Activated T-helper 1 cell treated with Interleukin-2 at 50 U/mL for 16 hours (primary cell): ENCODE data around the gene RORC.

ENCODE experiments used
- DNase-seq: peaks from one replicate; pipeline ENCODE4 v3.0.0-alpha.2; 2020; ENCODE audit warnings: low read depth

The RORC gene

DNA sequence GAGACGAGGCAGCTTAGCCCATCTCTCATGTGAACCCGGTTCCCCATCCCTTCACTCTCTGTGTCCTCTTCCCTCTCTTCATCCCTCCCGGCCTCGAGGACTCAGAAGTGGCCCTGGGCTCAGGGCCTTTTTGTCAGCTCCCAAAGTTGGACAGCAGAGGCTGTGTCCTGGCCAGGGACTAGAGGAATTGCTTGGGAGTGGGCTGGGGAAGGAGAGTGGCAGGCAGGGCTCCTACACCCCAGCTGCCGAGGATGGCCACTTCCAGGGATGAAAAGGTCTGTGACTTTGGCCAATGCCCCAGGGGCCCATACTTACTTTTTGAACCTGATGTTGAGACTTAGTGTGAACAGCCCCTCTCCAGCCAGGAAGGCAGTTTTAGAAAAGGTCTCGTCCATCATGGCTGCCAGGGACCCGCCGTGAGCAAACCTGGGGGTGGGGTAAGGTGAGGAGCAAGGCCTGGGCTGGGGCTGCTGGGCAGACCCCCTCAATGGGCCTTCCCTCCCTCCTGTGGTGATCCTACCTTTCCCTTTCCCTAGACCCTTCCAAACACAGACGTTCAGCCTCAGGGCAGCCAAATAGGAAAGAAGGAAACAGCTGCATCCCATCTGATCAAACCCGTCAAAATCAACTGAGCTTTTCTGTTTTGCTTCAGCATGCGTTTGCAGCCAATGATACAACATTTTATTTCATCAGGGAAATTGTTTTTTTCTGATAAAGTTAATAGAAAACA, 16.4 kb upstream of the RORC start:
- no peak for DNase-seq

DNA sequence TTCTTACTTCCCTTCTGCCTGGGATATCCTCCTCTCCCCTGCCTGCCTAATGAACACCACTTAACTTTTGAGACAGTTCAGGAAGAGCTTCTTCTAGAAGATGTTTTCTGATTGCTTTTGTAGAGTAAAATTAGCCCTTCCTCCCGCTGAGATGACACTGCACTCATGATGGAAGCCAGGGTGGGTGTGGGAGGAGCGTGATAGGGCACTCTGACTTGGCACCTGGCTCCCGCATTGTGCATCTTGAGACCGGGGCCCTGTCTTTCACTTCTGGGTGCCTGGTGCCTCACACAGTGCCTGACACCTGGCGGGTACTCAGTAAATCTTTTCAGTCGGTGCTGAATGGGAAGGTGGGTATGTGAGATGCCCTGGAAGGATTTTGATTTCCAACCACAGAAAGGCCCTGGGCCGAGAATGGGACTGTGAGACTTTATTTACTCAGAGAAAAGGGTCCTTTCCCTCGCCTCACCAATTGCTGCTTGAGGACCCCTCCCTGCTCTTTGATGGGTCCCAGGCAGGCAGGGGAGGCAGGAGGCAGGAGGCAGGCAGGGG, 15.2 kb upstream of the RORC start:
- no peak for DNase-seq

DNA sequence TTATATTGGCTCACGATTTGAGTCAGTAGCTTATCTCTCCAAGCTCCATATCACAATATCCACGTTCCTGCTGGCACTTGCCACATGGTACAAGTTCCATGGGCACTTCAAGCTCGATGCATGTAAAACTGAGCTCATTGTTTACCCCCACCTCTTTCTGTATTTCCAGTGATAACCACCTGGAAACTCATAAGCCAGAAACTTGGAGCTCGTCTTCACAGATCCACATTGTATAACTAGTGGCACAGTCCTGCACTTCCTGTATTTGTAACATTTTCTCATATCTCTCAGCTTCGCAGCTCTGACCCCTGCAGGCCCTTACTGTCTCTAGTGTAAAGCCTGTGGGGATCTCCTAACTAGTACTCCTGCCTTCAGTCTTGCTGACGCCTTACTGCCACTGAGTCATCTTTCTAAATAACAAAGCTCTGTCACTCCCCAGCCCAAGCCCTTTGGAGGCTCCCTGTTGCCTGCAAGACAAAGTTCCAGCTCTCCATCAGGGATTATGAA, 14.5 kb upstream of the RORC start:
- DNase-seq: no peak

DNA sequence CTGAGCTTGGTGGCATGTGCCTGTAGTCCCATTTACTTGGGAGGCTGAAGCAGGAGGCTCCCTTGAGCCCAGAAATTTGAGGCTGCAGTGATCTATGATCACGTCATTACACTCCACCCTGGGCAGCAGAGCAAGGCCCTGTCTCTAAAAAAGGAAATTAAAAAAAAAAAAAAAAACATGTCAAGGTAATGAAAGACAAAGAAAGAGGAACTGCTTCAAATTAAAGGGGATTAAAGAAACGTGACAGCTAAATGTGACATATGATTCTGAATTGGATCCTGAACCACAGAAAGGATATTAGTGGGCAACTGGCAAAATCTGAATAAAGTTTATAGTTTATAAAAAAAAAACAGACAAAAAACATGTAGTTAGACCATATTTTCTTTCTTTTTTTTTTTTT, 11.8 kb upstream of the RORC start:
- no peak for DNase-seq

DNA sequence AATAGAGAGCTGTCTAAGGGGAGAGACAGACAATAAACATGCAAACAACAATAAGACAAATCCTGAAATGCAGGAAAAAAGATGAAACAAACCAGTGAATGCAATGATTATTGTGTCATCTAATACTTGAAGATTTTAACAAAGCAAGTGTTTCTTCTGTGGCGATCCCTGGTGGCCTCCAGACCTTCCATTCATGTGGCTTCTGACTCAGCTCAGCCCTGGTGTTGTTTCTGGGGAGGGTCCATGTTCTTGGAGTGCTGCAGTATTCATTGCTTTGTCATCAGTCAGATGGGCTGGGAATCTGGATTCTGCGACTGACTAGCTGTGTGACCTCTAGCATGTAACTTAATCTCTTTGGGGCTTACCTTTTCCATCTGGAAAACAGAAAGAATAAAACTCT, 9.5 kb upstream of the RORC start:
- no peak for DNase-seq

DNA sequence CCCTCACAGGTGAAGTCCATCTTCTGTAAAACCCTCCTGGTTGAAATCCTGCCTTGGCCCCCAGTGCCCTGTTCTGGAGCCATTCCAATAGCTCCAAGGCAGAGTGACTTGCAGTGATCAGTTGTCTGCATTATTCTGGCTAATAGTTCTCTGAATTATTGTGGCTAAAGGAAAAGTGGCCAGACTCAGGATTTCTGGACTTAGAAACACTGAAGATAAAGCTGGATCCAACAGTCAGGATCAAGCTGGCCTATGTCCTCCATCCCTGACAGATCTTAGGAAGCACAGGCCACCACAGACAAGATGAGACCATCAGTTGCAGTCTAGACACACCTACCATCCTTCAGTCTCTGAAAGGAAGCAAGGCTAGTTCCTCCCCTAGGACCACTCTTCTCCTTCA, 8.8 kb upstream of the RORC start:
- DNase-seq: no peak

DNA sequence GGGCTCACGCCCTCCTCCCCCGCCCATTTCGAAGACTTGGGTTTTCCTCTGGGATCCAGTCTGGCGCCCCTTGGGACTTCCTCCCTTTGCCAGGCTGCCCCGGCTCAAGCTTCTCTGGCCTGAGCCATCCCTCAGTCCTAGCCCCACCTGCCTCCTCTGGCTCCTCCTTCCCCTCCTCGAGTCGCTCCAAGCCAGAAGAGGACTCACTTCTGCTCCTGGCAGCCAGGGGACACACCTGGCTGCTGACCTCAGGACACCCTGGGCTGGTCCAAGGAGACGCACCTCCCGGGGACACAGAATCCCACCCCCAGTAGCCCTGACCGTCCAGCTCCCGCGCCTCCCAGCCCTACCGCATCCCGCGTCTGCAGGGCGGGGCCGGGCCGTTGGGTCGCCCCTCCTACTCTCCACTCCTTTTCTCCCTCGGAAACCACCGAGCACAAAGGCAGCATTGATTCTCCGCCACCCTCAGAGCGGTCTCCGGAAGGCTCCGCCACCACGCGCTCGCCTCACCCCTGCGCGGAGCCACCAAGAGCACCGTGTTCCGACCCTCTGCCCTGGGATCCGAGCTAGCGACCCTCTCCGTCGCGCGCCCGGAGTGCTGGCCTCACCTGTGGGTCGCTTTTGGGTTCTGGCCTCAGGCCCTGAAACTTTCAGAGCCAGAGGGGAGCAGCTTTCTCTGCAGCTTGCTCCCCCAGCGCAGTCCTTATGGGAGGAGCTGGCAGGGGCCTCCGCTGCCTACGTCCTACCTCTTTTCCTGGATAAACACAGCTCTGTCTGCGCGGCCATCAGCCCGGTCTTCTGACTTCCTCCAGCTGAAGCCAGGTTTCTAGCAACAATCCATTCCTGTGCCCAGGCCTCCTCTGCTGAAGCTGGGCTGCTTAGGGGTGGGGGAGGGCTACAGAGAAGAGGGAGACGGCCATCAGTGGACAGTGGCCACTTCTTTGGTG, 8.1 kb upstream of the RORC start, which contains the start of gene C2CD4D:
Gene C2CD4D, minus strand, starts transcription at position 364 of the 947 bp plus-strand sequence. CDS start 831 bp downstream, outside the sequence.
- peak; percentile 60 for DNase-seq

DNA sequence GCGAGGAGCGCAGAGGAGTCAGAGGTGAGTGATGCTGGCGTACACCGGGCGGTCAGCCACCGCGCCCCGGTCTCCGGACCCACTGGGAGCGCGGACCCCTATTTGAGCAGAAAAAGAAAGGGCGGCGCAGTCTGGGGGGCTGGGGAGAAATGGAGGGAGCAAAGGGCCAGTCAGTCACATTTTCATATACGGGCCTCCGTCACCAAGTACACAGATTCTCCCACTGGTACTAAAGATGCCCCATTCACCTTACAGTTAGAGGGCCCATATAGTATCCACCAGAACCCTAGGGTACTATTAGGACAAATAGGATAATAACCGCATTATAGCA, 7.4 kb upstream of the RORC start:
- no peak for DNase-seq

DNA sequence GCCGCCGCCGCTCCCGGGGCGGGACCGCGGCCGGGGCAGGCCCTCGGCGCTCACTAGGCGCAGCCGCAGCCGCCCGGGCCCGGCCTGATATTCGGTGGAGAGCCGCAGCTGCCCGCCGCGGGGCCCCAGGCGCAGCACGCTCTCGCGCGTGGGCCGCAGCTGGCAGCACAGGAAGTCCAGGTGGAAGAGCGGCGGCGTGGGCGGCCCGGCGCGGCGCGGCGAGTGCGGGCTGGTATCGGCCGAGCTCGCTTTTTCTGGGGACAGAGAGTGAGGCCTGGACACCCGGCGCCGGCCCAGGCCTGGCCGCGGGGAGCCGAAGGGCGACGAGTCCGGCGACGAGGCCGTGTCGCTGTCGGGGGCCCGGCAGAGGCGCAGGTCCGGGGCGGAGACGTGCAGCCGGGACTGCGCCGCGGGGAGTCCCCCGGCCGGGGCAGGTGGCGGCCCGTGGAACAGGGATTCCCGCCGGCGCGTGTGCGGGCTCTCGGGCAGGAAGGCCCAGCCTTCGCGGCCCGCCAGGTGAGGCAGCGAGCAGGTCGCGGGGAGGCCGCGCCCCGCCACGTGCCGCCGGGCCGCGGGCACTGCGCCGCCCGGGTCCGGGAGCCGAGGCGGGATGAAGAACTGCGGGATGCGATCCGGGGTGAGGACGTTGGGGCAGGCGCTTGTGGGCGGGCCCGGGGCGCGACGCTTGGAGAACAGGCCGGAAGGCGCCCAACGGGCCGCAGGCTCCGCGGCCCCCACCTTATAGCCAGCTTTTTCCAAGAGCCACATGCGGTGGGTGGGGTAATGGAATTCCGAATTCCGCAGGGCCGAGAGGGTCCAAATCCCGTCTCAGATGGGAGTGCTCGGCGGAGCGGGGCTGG, 6.8 kb upstream of the RORC start:
- DNase-seq: no peak

DNA sequence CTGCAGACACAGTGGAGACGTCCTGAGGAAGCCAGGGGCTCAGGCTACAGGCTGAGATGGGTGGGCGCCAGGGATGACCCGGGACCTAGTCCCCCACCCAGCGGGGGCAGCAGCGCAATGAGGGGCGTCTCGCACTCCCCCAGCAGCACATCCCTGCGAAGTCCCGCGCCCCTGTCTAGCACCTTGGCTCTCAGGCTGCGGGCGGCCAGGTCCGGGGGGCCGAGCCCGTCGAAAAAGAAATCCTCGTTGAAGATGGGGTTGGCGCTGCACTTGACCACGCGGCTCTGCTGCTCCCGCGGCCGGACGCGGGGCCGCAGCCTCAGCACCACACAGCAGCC, 6.3 kb upstream of the RORC start:
- DNase-seq: no peak

DNA sequence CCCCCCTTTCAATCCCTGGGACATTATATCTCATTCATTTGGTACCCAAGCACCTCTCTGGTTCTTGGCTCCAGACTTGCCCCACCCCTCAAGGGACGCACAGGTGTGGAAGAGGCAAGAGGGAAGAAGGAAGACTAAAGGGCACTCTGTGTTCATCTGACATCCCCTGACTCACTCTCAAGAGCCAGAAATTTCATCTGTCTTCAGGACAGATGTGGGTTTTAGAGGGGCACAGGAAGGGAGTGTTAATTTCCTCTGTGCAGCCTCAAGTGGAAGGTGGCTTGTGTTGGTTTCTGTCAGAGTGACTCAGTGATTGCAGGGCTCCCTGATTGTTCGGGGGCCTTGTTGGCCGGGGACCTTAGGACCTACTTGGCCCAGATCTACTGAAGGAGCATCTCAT, 5.6 kb upstream of the RORC start:
- DNase-seq: no peak

DNA sequence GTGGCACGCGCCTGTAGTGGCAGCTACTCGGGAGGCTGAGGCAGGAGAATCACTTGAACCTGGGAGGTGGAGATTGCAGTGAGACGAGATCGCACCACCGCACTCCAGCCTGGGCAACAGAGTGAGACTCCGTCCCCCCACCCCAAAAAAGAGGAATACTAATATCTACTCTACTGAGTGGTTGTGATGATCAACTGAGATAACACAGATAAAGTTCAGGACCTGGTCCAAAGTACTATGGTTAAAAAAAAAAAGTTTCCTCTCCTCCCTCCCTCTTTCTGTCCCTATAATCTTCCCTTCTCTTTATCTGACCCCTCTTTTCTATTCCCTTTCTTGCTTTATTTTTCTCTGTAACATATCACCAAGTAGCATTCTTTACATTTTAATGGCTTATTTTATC, 4.0 kb upstream of the RORC start:
- no peak for DNase-seq

DNA sequence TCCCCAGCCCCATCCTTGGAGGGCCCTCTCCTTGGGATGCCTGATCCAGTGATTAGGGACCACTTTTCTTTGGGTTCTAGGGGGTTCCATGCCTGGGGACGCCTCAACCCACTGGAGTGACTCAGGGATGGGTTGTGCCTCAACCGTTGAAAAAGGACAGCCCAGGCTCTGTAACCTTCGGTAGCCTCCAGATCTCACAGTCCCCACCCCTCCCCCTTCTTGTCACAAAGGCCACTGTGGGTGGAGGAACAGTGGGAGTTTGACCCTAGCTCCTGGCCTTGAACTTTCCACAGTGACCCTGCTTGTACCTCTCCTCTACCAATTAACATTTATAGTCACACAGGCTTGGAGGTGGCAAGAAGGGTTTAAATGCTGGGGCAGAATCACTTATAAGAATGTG, 2.6 kb upstream of the RORC start:
- DNase-seq: no peak

DNA sequence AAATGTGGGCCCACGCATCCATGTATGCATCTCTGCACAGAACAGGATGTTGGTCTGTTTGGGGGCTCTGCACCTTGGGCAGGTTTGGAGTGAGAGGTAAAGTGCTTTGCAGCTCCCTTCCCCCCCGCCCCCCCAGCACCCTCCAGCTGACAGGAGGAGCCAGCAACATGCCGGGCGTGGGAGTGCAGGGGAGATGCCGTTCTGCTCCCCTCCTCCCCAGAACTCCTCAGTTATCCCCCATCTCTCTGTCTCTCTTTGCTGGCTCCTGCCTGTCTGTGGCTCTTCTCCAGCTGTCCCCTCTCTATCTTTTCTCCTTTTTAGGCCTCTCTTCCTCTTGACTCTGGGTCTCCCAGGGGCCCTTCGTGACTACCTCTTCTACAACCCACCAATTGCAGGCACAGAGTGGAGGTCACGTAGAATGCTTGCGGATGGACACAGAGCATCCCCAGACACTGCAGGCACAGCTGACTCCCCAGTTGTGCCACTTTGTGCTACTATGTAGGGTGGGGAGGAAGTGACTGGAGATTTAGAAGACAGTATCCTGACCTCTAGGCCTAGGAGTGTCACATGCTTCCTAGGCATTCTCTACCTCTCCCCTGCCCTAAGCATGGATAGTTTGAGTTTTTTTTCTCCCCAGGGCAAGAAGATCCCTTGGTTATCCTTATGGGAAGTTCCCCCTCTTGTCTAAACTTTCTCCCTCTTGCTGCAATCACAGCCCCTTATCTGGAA, 1.7 kb upstream of the RORC start:
- no peak for DNase-seq

DNA sequence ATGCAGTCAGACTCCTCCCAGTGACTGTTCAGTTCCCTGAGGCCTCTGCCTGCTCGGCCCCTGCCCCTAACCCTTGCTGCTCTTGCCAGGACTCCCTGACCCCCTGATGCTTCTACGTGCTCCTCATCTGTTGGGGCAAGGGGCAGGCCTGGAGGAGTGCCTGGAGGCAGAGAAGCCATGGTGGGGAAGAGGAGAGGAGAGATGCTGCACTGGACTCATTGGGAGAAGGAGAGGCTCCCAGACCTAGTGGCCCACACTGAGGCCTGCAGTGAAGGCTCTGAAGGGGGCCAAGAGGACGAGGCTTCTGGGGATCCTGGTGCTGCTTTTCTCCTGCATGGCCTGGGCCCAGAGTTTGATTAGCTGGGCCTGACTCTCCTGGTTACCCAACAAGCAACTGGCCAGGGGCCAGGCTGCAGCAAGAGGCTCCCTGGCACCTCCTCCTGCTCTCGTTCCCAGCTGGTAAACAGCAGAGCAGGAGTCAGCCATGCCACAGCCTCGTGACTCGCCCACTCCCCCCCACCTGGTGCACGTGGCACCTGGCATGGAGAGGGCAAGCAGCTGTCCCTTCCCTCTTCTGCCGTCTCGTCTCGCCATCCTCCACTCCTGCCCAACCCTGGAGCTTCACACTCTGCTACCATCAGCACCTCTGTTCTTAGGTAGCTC, 847 bp upstream of the RORC start:
- DNase-seq: no peak

DNA sequence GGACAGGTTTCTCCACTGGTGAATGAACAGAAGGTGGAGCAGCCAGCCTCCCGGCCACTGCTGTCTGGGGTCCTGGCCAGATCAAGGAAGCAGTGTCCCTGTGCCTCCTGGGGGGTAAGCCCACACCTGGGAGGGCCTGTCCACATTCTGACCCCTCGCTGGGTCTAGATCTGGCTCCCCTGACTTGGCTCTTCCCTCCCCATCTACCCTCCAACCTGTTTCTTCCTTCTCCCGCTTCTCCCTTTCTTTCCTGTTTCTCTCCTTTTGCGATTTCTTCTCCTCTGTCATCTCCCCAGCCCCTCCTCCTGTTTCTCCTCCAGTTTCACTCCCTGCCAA, 378 bp downstream of the RORC start:
- no peak for DNase-seq

DNA sequence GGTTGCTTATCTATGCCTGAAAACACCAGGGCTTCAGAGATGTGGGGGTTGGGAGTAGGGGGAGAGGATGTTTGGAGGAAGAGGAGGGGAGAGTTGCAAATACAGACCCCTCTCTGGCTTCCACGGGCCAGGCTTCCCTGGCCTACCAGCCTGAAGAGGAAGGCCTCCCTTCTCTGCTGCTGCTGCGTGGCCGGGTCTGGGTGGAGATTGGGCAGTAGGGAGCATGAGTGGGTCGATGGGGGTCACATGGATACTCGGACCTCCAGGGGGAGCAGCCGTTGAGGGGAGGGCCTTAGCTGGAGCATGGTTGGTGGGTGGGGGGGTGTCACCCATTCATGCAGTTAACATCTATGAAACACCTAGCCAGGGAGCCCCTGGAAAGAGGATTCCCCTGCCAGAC, 1.5 kb downstream of the RORC start:
- no peak for DNase-seq

DNA sequence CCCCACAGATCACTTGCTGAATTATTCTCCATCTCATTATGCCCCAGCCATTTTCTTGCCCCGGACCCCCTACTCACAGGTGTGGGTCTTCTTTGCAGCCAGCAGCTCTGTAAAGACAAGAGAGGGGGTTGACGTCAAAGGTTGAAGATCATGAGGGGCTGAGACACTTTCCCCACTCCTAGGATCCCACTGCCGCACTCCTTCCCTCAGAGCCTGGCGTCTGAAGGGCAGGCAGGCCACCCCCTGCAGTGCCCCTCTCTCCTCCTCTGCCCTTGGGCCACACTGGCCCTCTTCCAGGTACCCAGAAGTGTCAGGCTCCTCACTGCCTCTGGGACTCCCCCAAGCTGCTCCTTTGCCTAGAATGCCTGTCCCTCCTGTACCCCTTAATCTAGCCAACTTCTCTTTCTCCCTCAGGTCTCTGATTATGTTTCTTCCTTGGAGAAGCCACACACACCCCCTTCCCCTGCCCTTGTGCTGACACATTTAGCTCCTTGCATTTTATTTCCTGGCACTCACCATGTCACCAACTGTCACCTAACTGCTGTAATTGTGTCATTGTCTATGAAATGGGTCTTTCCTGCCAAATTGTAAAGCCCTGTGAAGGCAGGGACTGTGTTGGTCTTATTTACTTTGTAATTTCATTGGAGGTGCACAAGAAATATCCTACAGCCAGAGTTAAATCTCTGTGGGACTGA, 2.1 kb downstream of the RORC start:
- DNase-seq: no peak

DNA sequence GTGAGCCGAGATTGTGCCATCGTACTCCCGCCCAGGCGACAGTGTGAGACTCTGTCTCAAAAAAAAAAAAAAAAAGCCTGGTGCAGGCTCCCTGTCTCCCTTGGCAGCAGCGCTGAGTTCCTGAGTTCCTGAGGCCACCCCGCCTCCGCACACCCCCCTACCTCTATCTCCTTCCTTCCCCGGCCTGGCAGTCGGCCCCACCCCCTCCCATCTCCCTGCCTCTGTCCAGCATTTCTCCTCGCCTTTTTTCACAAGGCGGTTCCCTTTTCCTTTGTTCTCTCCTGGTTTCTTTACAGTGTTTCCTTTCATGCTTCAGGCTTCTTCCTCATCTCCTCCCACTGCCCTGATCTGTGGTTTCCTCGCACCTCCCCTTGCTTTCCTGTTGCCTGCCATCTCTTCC, 2.7 kb downstream of the RORC start:
- DNase-seq: no peak

DNA sequence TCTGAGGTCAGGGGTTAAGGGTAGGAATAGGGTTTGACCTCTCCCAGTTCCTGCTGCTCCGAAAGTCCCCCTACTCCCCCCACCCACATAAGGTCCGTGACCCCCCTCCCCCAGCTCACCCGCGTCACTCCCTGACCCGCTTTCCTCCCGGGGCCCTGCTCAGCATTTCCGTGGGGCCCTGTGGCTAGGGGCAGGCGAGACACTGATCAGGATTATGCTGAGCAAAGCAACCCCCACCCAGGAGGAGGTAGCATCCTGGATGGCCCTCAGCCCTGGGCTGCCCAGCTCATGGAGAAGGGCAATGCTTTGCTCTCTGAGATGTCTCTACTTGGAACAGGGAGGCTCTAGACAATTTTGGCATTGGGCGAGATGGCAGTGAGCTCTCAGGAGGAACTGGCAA, 3.7 kb downstream of the RORC start:
- DNase-seq: no peak
